B cell (primary cell): ENCODE measurements around the gene CAMK2B.

ENCODE experiments used
- CTCF ChIP-seq: fragments of 200-600 bp; IDR thresholded peaks from one replicate; pipeline ENCODE4 v1.8.0; 2022; ENCODE audit warnings: antibody characterized with exemption, mild to moderate bottlenecking
- EZH2 ChIP-seq: IDR thresholded peaks from 2 replicates; pipeline ENCODE4 v1.6.1; 2012; ENCODE audit warnings: borderline replicate concordance, low read depth, mild to moderate bottlenecking, moderate library complexity, low read length; ENCODE audit not compliant: insufficient read depth, poor library complexity, severe bottlenecking

DNA sequence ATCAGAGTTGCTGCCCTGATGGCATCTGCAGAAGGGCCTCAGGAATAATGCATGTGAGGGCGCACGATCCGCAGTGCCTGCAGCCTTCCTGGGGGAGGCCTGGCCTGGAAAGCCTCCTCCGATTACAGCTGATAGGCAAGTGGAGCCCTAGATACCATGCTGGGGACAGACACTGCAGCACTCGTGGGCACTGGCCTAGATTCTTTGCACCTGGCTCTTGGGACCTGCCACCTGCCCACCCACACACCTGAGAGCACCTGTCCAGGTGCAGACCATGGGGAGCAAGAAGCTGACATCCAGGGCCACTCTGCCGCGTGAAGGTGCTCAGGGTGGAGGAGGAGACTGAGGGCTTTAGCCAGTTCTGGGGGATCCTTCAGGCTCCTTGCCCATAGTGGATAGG is 109.9 kb downstream of the CAMK2B start:
- TF ChIP-seq CTCF (no peak), EZH2 (no peak)
